Fibroblast of pulmonary artery (primary cell): ENCODE results near the gene FN3K.
A peak's percentile ranks its signal among the peaks of the same experiment; 100 is the strongest.

Experiments
- DNase-seq: peaks from one replicate; pipeline ENCODE4 v3.0.0-alpha.2; 2010; ENCODE audit warnings: low read depth
- H3K4me3 ChIP-seq: replicated peaks from 2 replicates; pipeline ENCODE4 v1.5.1; 2011; ENCODE audit warnings: low read depth, mild to moderate bottlenecking, control low read depth, low read length, moderate library complexity
- TF ChIP-seq, protein P1 (sequence below): IDR thresholded peaks from 2 replicates; pipeline ENCODE4 v1.5.1; 2011; ENCODE audit warnings: mild to moderate bottlenecking, control low read depth, low read length, inconsistent platforms; ENCODE audit errors: missing control alignments

The FN3K gene

DNA sequence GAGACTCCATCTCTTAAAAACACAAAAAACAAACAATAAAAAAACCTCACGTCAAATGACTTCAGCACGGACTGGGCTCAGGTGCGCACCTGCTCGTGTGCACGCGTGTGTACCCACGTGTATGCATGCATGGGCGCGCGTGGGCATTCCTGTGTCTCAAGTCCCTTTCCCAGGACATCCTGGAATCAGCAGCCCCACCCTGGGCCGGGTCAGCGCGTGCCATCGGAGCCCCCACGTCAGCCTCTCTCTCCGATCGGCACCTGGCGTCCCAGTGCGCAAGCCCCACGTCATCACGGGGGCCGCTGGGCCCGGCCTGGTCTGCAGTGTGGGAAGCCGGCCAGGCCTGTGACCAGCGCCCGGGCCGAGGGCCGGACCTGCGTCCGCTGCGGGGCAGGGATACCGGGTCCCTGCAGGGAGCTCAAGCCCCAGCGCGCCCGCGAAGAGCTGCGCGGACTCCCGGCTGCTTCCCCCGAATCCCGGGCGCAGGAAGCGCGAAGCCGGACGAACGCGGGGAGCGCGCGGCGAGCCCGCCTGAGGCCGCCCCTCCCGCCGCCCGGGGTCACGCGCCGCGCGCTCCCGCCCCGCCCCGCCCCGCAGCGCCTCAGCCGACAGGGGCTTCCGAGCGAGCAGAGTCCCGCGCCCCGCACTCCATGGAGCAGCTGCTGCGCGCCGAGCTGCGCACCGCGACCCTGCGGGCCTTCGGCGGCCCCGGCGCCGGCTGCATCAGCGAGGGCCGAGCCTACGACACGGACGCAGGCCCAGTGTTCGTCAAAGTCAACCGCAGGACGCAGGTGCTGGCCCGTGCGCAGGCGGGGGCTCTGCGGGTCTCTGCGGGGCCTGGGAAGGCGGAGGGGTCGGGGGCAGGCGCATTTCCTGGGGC is at the start of gene FN3K:
Gene FN3K, plus strand, starts transcription at position 629 of the 880 bp plus-strand sequence. Its CDS starts 22 bp downstream, at position 651.
- peak within 1 kb of the TSS; percentile 51 for H3K4me3 ChIP-seq
- DNase-seq = peak; percentile 80
- TF ChIP-seq, protein P1, sequence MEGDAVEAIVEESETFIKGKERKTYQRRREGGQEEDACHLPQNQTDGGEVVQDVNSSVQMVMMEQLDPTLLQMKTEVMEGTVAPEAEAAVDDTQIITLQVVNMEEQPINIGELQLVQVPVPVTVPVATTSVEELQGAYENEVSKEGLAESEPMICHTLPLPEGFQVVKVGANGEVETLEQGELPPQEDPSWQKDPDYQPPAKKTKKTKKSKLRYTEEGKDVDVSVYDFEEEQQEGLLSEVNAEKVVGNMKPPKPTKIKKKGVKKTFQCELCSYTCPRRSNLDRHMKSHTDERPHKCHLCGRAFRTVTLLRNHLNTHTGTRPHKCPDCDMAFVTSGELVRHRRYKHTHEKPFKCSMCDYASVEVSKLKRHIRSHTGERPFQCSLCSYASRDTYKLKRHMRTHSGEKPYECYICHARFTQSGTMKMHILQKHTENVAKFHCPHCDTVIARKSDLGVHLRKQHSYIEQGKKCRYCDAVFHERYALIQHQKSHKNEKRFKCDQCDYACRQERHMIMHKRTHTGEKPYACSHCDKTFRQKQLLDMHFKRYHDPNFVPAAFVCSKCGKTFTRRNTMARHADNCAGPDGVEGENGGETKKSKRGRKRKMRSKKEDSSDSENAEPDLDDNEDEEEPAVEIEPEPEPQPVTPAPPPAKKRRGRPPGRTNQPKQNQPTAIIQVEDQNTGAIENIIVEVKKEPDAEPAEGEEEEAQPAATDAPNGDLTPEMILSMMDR = no peak

DNA sequence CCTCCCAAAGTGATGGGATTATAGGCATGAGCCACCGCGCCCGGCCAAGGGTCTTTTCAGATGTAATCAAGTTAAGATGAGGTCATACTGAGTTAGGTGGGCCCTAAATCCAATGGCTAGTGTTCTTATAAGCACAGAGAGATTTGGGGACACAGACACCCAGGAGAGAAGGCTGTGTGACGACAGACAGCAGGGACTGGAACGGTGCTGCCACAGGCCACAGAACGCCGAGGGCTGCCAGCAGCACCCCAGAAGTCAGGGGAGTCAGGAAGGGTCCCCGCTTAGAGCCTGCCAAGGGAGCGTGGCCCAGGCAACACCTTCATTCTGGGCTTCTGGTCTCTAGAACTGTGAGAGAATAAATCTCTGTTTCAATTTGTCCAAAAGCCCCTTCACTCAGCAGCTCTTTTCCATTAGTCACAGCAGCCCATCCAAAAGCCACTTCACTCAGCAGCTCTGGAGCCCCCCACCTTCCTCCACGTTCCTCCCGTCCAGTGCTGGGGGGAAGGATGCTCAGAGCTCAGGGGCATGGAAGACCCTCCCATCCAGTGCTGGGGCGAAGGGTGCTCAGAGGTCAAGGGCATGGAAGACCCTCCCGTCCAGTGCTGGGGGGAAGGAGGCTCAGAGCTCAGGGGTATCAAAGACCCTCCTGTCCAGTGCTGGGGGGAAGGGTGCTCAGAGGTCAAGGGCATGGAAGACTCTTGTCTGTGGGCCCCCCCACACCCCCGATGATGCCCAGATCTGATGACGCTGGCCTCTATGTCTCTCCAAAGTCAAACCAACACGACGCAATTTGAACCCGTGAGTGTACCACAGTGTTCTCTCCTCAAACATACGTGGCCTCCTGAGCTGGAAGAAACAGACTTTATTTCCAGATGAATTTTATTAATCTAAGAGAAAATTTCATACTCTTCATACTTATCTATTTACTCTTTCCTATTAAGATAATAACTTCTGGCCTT is 48.8 kb upstream of the FN3K start:
- TF ChIP-seq, protein P1 = no peak
- H3K4me3 ChIP-seq = no peak overlapping the region
- no peak for DNase-seq

DNA sequence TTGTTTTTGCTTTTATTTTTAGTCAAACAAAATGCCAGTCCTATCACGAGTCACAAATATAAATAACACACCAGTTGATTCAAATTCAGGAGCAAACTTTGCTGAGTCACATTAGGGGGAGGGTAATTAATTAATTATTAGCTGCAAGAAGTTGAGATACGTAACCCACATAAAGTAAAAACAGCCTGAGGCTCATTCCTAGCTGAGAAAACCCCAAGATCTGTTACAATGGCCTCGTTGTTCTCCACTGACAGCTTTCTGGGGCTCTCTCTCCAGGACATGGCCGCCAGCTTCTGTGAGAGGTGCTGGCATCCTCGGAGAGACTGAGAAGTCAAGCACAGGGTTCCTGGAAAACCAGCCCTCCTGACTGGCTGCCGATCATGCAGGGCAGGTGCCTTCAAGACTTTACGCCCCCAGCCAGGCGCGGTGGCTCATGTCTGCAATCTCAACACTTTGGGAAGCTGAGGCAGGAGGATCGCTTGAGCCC is 48.0 kb upstream of the FN3K start:
- TF ChIP-seq, protein P1 = no peak
- DNase-seq = no peak
- no peak overlapping the region for H3K4me3 ChIP-seq

DNA sequence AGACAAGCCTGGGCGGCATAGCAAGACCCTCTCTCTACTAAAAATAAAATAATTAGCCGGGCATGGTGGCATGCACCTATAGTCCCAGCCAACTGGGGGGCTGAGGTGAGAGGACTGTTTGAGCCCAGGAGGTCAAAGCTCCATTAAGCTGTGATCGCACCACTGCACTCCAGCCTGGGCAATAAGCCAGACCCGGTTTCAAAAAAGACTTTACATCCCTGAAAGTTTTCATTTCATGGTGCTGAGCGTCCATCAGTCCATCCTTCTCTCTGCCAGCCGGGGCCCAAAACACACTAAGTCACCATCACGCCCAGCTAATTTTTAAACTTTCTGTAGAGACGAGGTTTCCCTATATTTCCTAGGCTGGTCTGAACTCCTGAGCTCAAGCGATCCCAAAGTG is 47.5 kb upstream of the FN3K start:
- TF ChIP-seq, protein P1 = no peak
- H3K4me3 ChIP-seq = no peak overlapping the region
- DNase-seq = no peak

DNA sequence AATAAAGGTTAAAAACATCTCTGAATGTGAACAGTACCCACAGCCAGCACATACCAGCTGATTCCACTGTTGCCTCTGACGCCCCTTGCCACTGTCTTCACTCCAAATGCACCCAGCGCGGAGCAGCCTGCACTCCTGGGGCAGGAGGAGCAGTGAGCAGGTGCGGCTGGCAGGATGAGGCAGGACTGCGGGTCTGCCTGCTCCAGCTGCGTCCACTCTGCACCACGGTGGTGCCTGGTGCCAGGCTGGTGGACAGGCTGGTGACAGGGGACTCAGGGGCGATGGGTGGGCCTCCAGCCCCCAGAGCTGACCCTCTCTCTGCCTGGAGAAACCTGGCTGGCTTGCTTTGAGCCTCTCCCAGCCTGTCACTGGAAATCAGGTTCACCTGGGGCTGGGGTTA is 46.3 kb upstream of the FN3K start:
- DNase-seq = no peak
- no peak overlapping the region for H3K4me3 ChIP-seq
- TF ChIP-seq, protein P1 = no peak

DNA sequence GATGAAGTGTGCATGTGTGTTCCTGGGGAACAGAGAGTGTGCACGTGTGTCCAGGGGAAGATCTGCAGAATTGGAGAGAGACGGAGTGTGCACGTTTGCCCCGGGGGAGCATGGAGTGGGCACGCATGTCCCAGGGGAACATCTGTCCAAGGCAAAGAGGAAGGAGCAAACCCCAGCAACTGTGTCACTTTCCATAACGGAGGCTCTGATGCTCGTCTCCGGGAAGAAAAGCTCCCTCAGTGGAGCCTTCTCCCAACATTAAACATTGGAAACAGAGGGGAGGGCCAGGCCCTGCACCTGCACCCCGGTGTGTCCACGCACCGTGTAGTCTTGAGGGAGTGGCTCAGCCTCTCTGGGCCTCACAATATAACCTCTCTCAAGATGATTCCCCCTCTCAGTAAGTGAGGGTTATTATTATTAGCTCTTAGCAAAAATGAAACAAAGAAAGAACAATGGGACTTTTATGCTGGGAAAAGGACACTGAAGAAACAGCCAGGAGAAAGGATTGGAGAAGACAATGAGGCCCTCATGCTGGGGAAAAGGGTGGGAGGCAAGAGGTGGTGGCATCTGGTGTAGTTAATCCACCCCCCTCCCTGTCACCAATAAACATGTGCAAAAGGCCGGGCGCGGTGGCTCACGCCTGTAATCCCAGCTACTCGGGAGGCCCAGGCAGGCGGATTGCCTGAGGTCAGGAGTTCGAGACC is 44.5 kb upstream of the FN3K start:
- H3K4me3 ChIP-seq = no peak overlapping the region
- TF ChIP-seq, protein P1 = no peak
- DNase-seq = no peak
